Measurements from ENCODE around the gene UBE2A. TPM values are rescaled to one million over a fixed set of nuclear protein-coding genes. Genes with fewer than 3 reads are reported as not detected.

UBE2A gene
- total and polyA plus RNA-seq, 10 of the 15 experiments (the other 5 are each of a cell fraction or from before 2014, with no cell fraction given) = 20.8 to 121 (median 48.4) TPM

- TF ChIP-seq NKRF (conservative IDR thresholded peaks at IDR 0.05) = peak; percentile 37; the same call in 1 of the 2 replicates
- TF ChIP-seq FOXK2 (IDR thresholded peaks at IDR 0.05) = peak; percentile 95
- peak; percentile 54 for TF ChIP-seq SIX5 (IDR thresholded peaks at IDR 0.05; ENCODE audit: low read depth, low read length, severe bottlenecking)
- TF ChIP-seq ZZZ3 (IDR thresholded peaks at IDR 0.05; ENCODE audit: control insufficient read depth, insufficient read length, low read depth) = no peak
- no peak for TF ChIP-seq E2F8 (IDR thresholded peaks at IDR 0.05; ENCODE audit: low read depth, partially characterized antibody)
- peak; percentile 92 for TF ChIP-seq PML (IDR thresholded peaks at IDR 0.05; ENCODE audit: low read length)
- peak; percentile 68; the same call in 1 of the 2 replicates for TF ChIP-seq NBN (IDR thresholded peaks at IDR 0.05)
- peak; percentile 96 for TF ChIP-seq KLF5 (IDR thresholded peaks at IDR 0.05; ENCODE audit: partially characterized antibody)
- peak; percentile 61; the same call in 1 of the 2 replicates for TF ChIP-seq SIN3A (IDR thresholded peaks at IDR 0.05; ENCODE audit: low read depth, low read length)
- TF ChIP-seq ATF2 (IDR thresholded peaks at IDR 0.05; ENCODE audit: low read length) = peak; percentile 77
- TF ChIP-seq MEF2B (IDR thresholded peaks at IDR 0.05; ENCODE audit: partially characterized antibody, poor library complexity, severe bottlenecking) = peak; percentile 77
- peak; percentile 51 for TF ChIP-seq IKZF1 (conservative IDR thresholded peaks at IDR 0.05)
- TF ChIP-seq POU2F2 (IDR thresholded peaks at IDR 0.05; ENCODE audit: borderline replicate concordance, low read depth, low read length) = peak; percentile 83; the same call in 2 of the 3 replicates
- TF ChIP-seq POLR2AphosphoS5 (IDR thresholded peaks at IDR 0.05; ENCODE audit: low read length) = peak; percentile 98
- TF ChIP-seq HSF1 (IDR thresholded peaks at IDR 0.05; ENCODE audit: low read depth, low read length) = no peak
These were observed at the start of gene UBE2A (continued) for GRCh38 chrX:119574394-119575266.

Data from GM12878 (cell line).